ENCODE results near the gene MYCN. TPM values are rescaled to one million over a fixed set of nuclear protein-coding genes. Genes with fewer than 3 reads are reported as not detected.

The MYCN gene
- total and polyA plus RNA-seq, 2 of the 8 experiments (the other 6 are each of a cell fraction or from before 2014, with no cell fraction given): 87.8 to 137 TPM

- TF ChIP-seq, protein P1, sequence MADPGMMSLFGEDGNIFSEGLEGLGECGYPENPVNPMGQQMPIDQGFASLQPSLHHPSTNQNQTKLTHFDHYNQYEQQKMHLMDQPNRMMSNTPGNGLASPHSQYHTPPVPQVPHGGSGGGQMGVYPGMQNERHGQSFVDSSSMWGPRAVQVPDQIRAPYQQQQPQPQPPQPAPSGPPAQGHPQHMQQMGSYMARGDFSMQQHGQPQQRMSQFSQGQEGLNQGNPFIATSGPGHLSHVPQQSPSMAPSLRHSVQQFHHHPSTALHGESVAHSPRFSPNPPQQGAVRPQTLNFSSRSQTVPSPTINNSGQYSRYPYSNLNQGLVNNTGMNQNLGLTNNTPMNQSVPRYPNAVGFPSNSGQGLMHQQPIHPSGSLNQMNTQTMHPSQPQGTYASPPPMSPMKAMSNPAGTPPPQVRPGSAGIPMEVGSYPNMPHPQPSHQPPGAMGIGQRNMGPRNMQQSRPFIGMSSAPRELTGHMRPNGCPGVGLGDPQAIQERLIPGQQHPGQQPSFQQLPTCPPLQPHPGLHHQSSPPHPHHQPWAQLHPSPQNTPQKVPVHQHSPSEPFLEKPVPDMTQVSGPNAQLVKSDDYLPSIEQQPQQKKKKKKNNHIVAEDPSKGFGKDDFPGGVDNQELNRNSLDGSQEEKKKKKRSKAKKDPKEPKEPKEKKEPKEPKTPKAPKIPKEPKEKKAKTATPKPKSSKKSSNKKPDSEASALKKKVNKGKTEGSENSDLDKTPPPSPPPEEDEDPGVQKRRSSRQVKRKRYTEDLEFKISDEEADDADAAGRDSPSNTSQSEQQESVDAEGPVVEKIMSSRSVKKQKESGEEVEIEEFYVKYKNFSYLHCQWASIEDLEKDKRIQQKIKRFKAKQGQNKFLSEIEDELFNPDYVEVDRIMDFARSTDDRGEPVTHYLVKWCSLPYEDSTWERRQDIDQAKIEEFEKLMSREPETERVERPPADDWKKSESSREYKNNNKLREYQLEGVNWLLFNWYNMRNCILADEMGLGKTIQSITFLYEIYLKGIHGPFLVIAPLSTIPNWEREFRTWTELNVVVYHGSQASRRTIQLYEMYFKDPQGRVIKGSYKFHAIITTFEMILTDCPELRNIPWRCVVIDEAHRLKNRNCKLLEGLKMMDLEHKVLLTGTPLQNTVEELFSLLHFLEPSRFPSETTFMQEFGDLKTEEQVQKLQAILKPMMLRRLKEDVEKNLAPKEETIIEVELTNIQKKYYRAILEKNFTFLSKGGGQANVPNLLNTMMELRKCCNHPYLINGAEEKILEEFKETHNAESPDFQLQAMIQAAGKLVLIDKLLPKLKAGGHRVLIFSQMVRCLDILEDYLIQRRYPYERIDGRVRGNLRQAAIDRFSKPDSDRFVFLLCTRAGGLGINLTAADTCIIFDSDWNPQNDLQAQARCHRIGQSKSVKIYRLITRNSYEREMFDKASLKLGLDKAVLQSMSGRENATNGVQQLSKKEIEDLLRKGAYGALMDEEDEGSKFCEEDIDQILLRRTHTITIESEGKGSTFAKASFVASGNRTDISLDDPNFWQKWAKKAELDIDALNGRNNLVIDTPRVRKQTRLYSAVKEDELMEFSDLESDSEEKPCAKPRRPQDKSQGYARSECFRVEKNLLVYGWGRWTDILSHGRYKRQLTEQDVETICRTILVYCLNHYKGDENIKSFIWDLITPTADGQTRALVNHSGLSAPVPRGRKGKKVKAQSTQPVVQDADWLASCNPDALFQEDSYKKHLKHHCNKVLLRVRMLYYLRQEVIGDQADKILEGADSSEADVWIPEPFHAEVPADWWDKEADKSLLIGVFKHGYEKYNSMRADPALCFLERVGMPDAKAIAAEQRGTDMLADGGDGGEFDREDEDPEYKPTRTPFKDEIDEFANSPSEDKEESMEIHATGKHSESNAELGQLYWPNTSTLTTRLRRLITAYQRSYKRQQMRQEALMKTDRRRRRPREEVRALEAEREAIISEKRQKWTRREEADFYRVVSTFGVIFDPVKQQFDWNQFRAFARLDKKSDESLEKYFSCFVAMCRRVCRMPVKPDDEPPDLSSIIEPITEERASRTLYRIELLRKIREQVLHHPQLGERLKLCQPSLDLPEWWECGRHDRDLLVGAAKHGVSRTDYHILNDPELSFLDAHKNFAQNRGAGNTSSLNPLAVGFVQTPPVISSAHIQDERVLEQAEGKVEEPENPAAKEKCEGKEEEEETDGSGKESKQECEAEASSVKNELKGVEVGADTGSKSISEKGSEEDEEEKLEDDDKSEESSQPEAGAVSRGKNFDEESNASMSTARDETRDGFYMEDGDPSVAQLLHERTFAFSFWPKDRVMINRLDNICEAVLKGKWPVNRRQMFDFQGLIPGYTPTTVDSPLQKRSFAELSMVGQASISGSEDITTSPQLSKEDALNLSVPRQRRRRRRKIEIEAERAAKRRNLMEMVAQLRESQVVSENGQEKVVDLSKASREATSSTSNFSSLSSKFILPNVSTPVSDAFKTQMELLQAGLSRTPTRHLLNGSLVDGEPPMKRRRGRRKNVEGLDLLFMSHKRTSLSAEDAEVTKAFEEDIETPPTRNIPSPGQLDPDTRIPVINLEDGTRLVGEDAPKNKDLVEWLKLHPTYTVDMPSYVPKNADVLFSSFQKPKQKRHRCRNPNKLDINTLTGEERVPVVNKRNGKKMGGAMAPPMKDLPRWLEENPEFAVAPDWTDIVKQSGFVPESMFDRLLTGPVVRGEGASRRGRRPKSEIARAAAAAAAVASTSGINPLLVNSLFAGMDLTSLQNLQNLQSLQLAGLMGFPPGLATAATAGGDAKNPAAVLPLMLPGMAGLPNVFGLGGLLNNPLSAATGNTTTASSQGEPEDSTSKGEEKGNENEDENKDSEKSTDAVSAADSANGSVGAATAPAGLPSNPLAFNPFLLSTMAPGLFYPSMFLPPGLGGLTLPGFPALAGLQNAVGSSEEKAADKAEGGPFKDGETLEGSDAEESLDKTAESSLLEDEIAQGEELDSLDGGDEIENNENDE (IDR thresholded peaks at IDR 0.05; ENCODE audit: insufficient replicate concordance, low read length): no peak
- TF ChIP-seq RBBP5 (IDR thresholded peaks at IDR 0.05; ENCODE audit: borderline replicate concordance, low read depth, low read length): no peak
- TF ChIP-seq BCL11A (IDR thresholded peaks at IDR 0.05; ENCODE audit: low read depth in 2 of 2, low read length in 2 of 2): no peak
Observed at GRCh38 chr2:15956230-15956629, 15.9 kb downstream of the MYCN start (continued).
